Brain microvascular endothelial cell (primary cell): ENCODE results near the gene BTLA.

Experiments
- DNase-seq: peaks from one replicate; pipeline ENCODE4 v3.0.0-alpha.2; 2020
- H3K27ac ChIP-seq: fragments of 250-450 bp; sonication (Bioruptor Pico); 2 replicates; pipeline ENCODE4 v1.5.1; 2020; ENCODE audit warnings: mild to moderate bottlenecking, moderate library complexity
- H3K27me3 ChIP-seq: fragments of 250-450 bp; sonication (Bioruptor Pico); replicated peaks from 2 replicates; pipeline ENCODE4 v1.5.1; 2020; ENCODE audit warnings: mild to moderate bottlenecking
- H3K36me3 ChIP-seq: fragments of 250-450 bp; sonication (Bioruptor Pico); replicated peaks from 2 replicates; pipeline ENCODE4 v1.5.1; 2020; ENCODE audit warnings: mild to moderate bottlenecking
- H3K4me3 ChIP-seq: 2 replicates; pipeline ENCODE4 v1.5.1; 2011; ENCODE audit warnings: low read depth, mild to moderate bottlenecking, control low read depth, low read length, moderate library complexity
- CTCF ChIP-seq: IDR thresholded peaks from 2 replicates; pipeline ENCODE4 v1.5.1; 2011; ENCODE audit warnings: low read depth, mild to moderate bottlenecking, moderate library complexity, low read length, control low read depth, inconsistent platforms; ENCODE audit errors: missing control alignments
- in situ Hi-C: cut with HindIII; loops from 2 replicates; pipeline ENCODE4 v1.10.0; 2017; ENCODE audit warnings: low sequenced_read_pairs, low pct_ligation_motif_present

The BTLA gene

GRCh38 chr3:112472691-112473090, 26.6 kb downstream of the BTLA start:
- Histone ChIP-seq H3K27me3 (no peaks in the 10 kb centered on the region), H3K27ac (no peak overlapping the region), H3K4me3 (no peak overlapping the region), H3K36me3 (no peaks in the 10 kb centered on the region)
- in situ Hi-C loops: no loop called here
- DNase-seq: no peak
- TF ChIP-seq CTCF: no peak

GRCh38 chr3:112471596-112472325, 27.5 kb downstream of the BTLA start:
- H3K27ac ChIP-seq: no peak overlapping the region
- no peak for DNase-seq
- TF ChIP-seq CTCF: no peak
- no peaks in the 10 kb centered on the region for H3K27me3 ChIP-seq
- in situ Hi-C loops: no loop called here
- H3K4me3 ChIP-seq: no peak overlapping the region
- no peaks in the 10 kb centered on the region for H3K36me3 ChIP-seq

GRCh38 chr3:112470788-112471187, 28.5 kb downstream of the BTLA start:
- TF ChIP-seq CTCF: no peak
- DNase-seq: peak; percentile 63
- Histone ChIP-seq H3K36me3 (no peaks in the 10 kb centered on the region), H3K4me3 (no peak overlapping the region), H3K27me3 (no peaks in the 10 kb centered on the region), H3K27ac (no peak overlapping the region)
- in situ Hi-C loops: no loop called here

GRCh38 chr3:112469671-112470070, 29.6 kb downstream of the BTLA start:
- Histone ChIP-seq H3K36me3 (no peaks in the 10 kb centered on the region), H3K27me3 (no peaks in the 10 kb centered on the region), H3K27ac (no peak overlapping the region), H3K4me3 (no peak overlapping the region)
- in situ Hi-C loops: no loop called here
- DNase-seq: no peak
- no peak for TF ChIP-seq CTCF

GRCh38 chr3:112467539-112467938, 31.7 kb downstream of the BTLA start:
- no peak for TF ChIP-seq CTCF
- no peaks in the 10 kb centered on the region for H3K27me3 ChIP-seq
- H3K4me3 ChIP-seq: no peak overlapping the region
- H3K27ac ChIP-seq: no peak overlapping the region
- no peak for DNase-seq
- in situ Hi-C loops: no loop called here
- no peaks in the 10 kb centered on the region for H3K36me3 ChIP-seq

- H3K4me3 ChIP-seq: no peak overlapping the region
- TF ChIP-seq CTCF: no peak
- no peaks in the 10 kb centered on the region for H3K36me3 ChIP-seq
- in situ Hi-C loops: no loop called here
- H3K27me3 ChIP-seq: no peaks in the 10 kb centered on the region
- no peak for DNase-seq
- H3K27ac ChIP-seq: no peak overlapping the region
Observed at GRCh38 chr3:112466020-112466419, 33.3 kb downstream of the BTLA start.
